ENCODE data around the gene NFE2L3. TPM values are rescaled to one million over a fixed set of nuclear protein-coding genes. Genes with fewer than 3 reads are reported as not detected.
"Not testable (repeated sequence)": the region's sequence is repeated elsewhere in the genome, so short reads cannot be mapped to it uniquely, and the experiment has no call there.

The NFE2L3 gene
- total RNA-seq, 1 donor: 1.4 TPM

- Histone ChIP-seq H4K20me1 (ENCODE audit: insufficient read depth, low read length) (no peaks in the 10 kb centered on the region), H3K36me3 (ENCODE audit: insufficient read depth, low read length) (no peaks in the 10 kb centered on the region), H3K9me3 (ENCODE audit: low read depth, low read length) (no peaks in the 10 kb centered on the region), H3K4me1 (ENCODE audit: insufficient read depth, low read length) (no peaks in the 10 kb centered on the region), H3K27ac (ENCODE audit: low read depth, low read length) (no peak overlapping the region), H3K79me2 (ENCODE audit: insufficient read depth, low read length) (no peaks in the 10 kb centered on the region), H3K4me2 (ENCODE audit: insufficient read depth, low read length) (no peak overlapping the region), H2AFZ (ENCODE audit: low read length) (no peak overlapping the region), H3K27me3 (ENCODE audit: insufficient read depth, low read length) (no peaks in the 10 kb centered on the region), H3K4me3 (ENCODE audit: insufficient read depth, low read length) (no peak overlapping the region)
- DNase-seq (ENCODE audit: insufficient read length, low spot score, missing footprints): no peak
- TF ChIP-seq CTCF (IDR thresholded peaks at IDR 0.05; ENCODE audit: extremely low read depth, low read depth, low read length): no peak
Measured at GRCh38 chr7:26122745-26123144, 29.3 kb upstream of the NFE2L3 start.

GRCh38 chr7:26124775-26125174 is 27.2 kb upstream of the NFE2L3 start:
- not testable (repeated sequence) for H3K79me2 ChIP-seq (ENCODE audit: insufficient read depth, low read length); H3K4me1 ChIP-seq (ENCODE audit: insufficient read depth, low read length); H3K27ac ChIP-seq (ENCODE audit: low read depth, low read length); H2AFZ ChIP-seq (ENCODE audit: low read length); H3K9me3 ChIP-seq (ENCODE audit: low read depth, low read length); H3K4me2 ChIP-seq (ENCODE audit: insufficient read depth, low read length); DNase-seq (ENCODE audit: insufficient read length, low spot score, missing footprints); H3K4me3 ChIP-seq (ENCODE audit: insufficient read depth, low read length); H4K20me1 ChIP-seq (ENCODE audit: insufficient read depth, low read length); H3K27me3 ChIP-seq (ENCODE audit: insufficient read depth, low read length); H3K36me3 ChIP-seq (ENCODE audit: insufficient read depth, low read length)

GRCh38 chr7:26127411-26127810 is 24.6 kb upstream of the NFE2L3 start:
- Histone ChIP-seq H3K9me3 (ENCODE audit: low read depth, low read length) (no peaks in the 10 kb centered on the region), H3K27me3 (ENCODE audit: insufficient read depth, low read length) (no peaks in the 10 kb centered on the region), H3K36me3 (ENCODE audit: insufficient read depth, low read length) (no peaks in the 10 kb centered on the region), H2AFZ (ENCODE audit: low read length) (no peak overlapping the region), H3K79me2 (ENCODE audit: insufficient read depth, low read length) (no peaks in the 10 kb centered on the region), H3K4me2 (ENCODE audit: insufficient read depth, low read length) (no peak overlapping the region), H3K4me1 (ENCODE audit: insufficient read depth, low read length) (no peaks in the 10 kb centered on the region), H4K20me1 (ENCODE audit: insufficient read depth, low read length) (no peaks in the 10 kb centered on the region), H3K4me3 (ENCODE audit: insufficient read depth, low read length) (no peak overlapping the region), H3K27ac (ENCODE audit: low read depth, low read length) (no peak overlapping the region)
- no peak for TF ChIP-seq CTCF (IDR thresholded peaks at IDR 0.05; ENCODE audit: extremely low read depth, low read depth, low read length)
- no peak for DNase-seq (ENCODE audit: insufficient read length, low spot score, missing footprints)

- no peaks in the 10 kb centered on the region for H4K20me1 ChIP-seq (ENCODE audit: insufficient read depth, low read length)
- no peaks in the 10 kb centered on the region for H3K27me3 ChIP-seq (ENCODE audit: insufficient read depth, low read length)
- H3K79me2 ChIP-seq (ENCODE audit: insufficient read depth, low read length): no peaks in the 10 kb centered on the region
- H2AFZ ChIP-seq (ENCODE audit: low read length): no peak overlapping the region
- H3K4me2 ChIP-seq (ENCODE audit: insufficient read depth, low read length): no peak overlapping the region
- H3K4me1 ChIP-seq (ENCODE audit: insufficient read depth, low read length): no peaks in the 10 kb centered on the region
- no peak for TF ChIP-seq CTCF (IDR thresholded peaks at IDR 0.05; ENCODE audit: extremely low read depth, low read depth, low read length)
- H3K27ac ChIP-seq (ENCODE audit: low read depth, low read length): no peak overlapping the region
- no peaks in the 10 kb centered on the region for H3K36me3 ChIP-seq (ENCODE audit: insufficient read depth, low read length)
- no peak for DNase-seq (ENCODE audit: insufficient read length, low spot score, missing footprints)
- no peaks in the 10 kb centered on the region for H3K9me3 ChIP-seq (ENCODE audit: low read depth, low read length)
- H3K4me3 ChIP-seq (ENCODE audit: insufficient read depth, low read length): no peak overlapping the region
Measured at GRCh38 chr7:26131056-26131589, 20.9 kb upstream of the NFE2L3 start.
